Neural cell (in vitro differentiated cells): ENCODE results near the gene CPSF6. TPM values are rescaled to one million over a fixed set of nuclear protein-coding genes. Genes with fewer than 3 reads are reported as not detected.

Source experiments
- H2AFZ ChIP-seq: fragments of 200-600, 300-800 bp; sonication (generic), shearing (Covaris generic); 2 replicates; pipeline ENCODE4 v1.6.0; 2014; ENCODE audit warnings: low read depth, mild to moderate bottlenecking, antibody characterized with exemption, low read length, moderate library complexity
- H3F3A ChIP-seq: fragments of 200-600 bp; shearing (Covaris generic); 2 replicates; pipeline ENCODE4 v1.6.1; 2016; ENCODE audit warnings: mild to moderate bottlenecking, moderate library complexity, mixed read lengths, antibody characterized with exemption, low read length; ENCODE audit not compliant: insufficient read depth, poor library complexity, severe bottlenecking
- H3K27ac ChIP-seq: fragments of 200-600, 300-800 bp; sonication (generic), shearing (Covaris generic); 2 replicates; pipeline ENCODE4 v1.5.1; 2014; ENCODE audit warnings: mild to moderate bottlenecking, low read length, moderate library complexity
- H3K27me3 ChIP-seq: fragments of 300-800, 200-600 bp; sonication (generic), shearing (Covaris generic); 2 replicates; pipeline ENCODE4 v1.6.0; 2014; ENCODE audit warnings: mild to moderate bottlenecking, low read depth, low read length, moderate library complexity; ENCODE audit not compliant: insufficient read depth
- H3K36me3 ChIP-seq: fragments of 300-800, 200-600 bp; sonication (generic), shearing (Covaris generic); 2 replicates; pipeline ENCODE4 v1.5.1; 2014; ENCODE audit warnings: mild to moderate bottlenecking, antibody characterized with exemption, low read length, moderate library complexity; ENCODE audit not compliant: insufficient read depth
- H3K4me2 ChIP-seq: fragments of 300-800, 200-600 bp; sonication (generic), shearing (Covaris generic); 2 replicates; pipeline ENCODE4 v1.6.0; 2014; ENCODE audit warnings: mild to moderate bottlenecking, low read length
- H3K4me3 ChIP-seq: fragments of 300-800, 200-600 bp; sonication (generic), shearing (Covaris generic); 2 replicates; pipeline ENCODE4 v1.5.1; 2014; ENCODE audit warnings: mild to moderate bottlenecking, low read length, moderate library complexity
- H3K79me2 ChIP-seq: fragments of 200-600 bp; shearing (Covaris generic); replicated peaks from 2 replicates; pipeline ENCODE4 v1.6.0; 2014; ENCODE audit warnings: mild to moderate bottlenecking, low read length, moderate library complexity; ENCODE audit not compliant: insufficient read depth
- H3K9ac ChIP-seq: fragments of 300-800, 200-600 bp; sonication (generic), shearing (Covaris generic); 2 replicates; pipeline ENCODE4 v1.6.1; 2016; ENCODE audit warnings: mild to moderate bottlenecking, low read length, mixed read lengths
- H3K9me2 ChIP-seq: fragments of 200-600 bp; shearing (Covaris generic); 2 replicates; pipeline ENCODE4 v1.6.1; 2016; ENCODE audit warnings: mild to moderate bottlenecking, low read length, mixed read lengths; ENCODE audit not compliant: insufficient read depth
- H3K9me3 ChIP-seq: fragments of 200-600, 300-800 bp; sonication (generic), shearing (Covaris generic); 2 replicates; pipeline ENCODE4 v1.6.1; 2016; ENCODE audit warnings: mild to moderate bottlenecking, mixed run types, low read length, moderate library complexity, mixed read lengths
- H4K20me1 ChIP-seq: fragments of 200-600 bp; shearing (Covaris generic); 2 replicates; pipeline ENCODE4 v1.6.1; 2016; ENCODE audit warnings: mild to moderate bottlenecking, mixed run types; ENCODE audit not compliant: insufficient read depth
- CTCF ChIP-seq: fragments of 450-650 bp; IDR thresholded peaks from 2 replicates; pipeline ENCODE4 v1.5.1; 2014; ENCODE audit warnings: antibody characterized with exemption, mild to moderate bottlenecking, moderate library complexity; ENCODE audit not compliant: poor library complexity, severe bottlenecking
- EP300 ChIP-seq: fragments of 450-650 bp; conservative IDR thresholded peaks from 2 replicates; pipeline ENCODE4 v1.6.1; 2014; ENCODE audit warnings: antibody characterized with exemption, mild to moderate bottlenecking, moderate library complexity; ENCODE audit not compliant: poor library complexity, severe bottlenecking
- EZH2 ChIP-seq: fragments of 200-600, 300-800 bp; shearing (Covaris generic), sonication (generic); IDR thresholded peaks from 2 replicates; pipeline ENCODE4 v1.6.1; 2014; ENCODE audit warnings: antibody characterized with exemption, low read length, borderline replicate concordance, mild to moderate bottlenecking; ENCODE audit not compliant: insufficient read depth, poor library complexity, severe bottlenecking
- MXI1 ChIP-seq: fragments of 450-650 bp; conservative IDR thresholded peaks from 2 replicates; pipeline ENCODE4 v1.6.1; 2014; ENCODE audit warnings: antibody characterized with exemption, mild to moderate bottlenecking; ENCODE audit not compliant: poor library complexity, severe bottlenecking
- POLR2AphosphoS5 ChIP-seq: IDR thresholded peaks from 2 replicates; pipeline ENCODE4 v1.6.1; 2012
- RAD21 ChIP-seq: fragments of 450-650 bp; conservative IDR thresholded peaks from 2 replicates; pipeline ENCODE4 v1.6.1; 2014; ENCODE audit warnings: antibody characterized with exemption, mild to moderate bottlenecking, moderate library complexity
- REST ChIP-seq: IDR thresholded peaks from 2 replicates; pipeline ENCODE4 v1.6.1; 2012; ENCODE audit warnings: borderline replicate concordance
- SMC3 ChIP-seq: fragments of 450-650 bp; conservative IDR thresholded peaks from 2 replicates; pipeline ENCODE4 v1.6.1; 2014; ENCODE audit warnings: antibody characterized with exemption, mild to moderate bottlenecking, moderate library complexity; ENCODE audit not compliant: poor library complexity
- TAF1 ChIP-seq: IDR thresholded peaks from 2 replicates; pipeline ENCODE4 v1.6.1; 2012; ENCODE audit warnings: low read depth
- polyA plus RNA-seq: library from polyadenylated mRNA; depleted of rRNA; stranded (reverse); fragments of >200 nt; gene quantifications from 2 replicates; pipeline ENCODE4 v1.2.3, GENCODE V29; 2014

The CPSF6 gene
- polyA plus RNA-seq, 1 donor from 2014 or later, result 180 TPM

GRCh38 chr12:69269736-69270135 is 30.4 kb downstream of the CPSF6 start:
- TF ChIP-seq RAD21, result no peak
- no peak for TF ChIP-seq TAF1
- no peak for TF ChIP-seq EP300
- no peak for TF ChIP-seq REST
- TF ChIP-seq POLR2AphosphoS5, result no peak
- no peak for TF ChIP-seq SMC3
- TF ChIP-seq MXI1, result no peak
- no peak for TF ChIP-seq EZH2
- no peak for TF ChIP-seq CTCF
- no peaks in the 10 kb centered on the region for H3K79me2 ChIP-seq
- H3F3A ChIP-seq, result no peaks in the 10 kb centered on the region
- H4K20me1 ChIP-seq, result no peaks in the 10 kb centered on the region
- no peaks in the 10 kb centered on the region for H3K9me3 ChIP-seq
- no peaks in the 10 kb centered on the region for H3K27me3 ChIP-seq
- no peaks in the 10 kb centered on the region for H3K9me2 ChIP-seq
- H2AFZ ChIP-seq, result no peak overlapping the region
- no peak overlapping the region for H3K27ac ChIP-seq
- no peak overlapping the region for H3K9ac ChIP-seq
- no peak overlapping the region for H3K4me2 ChIP-seq
- H3K4me3 ChIP-seq, result no peak overlapping the region
- peaks cover 9% of the 10 kb centered on the region for H3K36me3 ChIP-seq

GRCh38 chr12:69272511-69272910 is 33.1 kb downstream of the CPSF6 start:
- Histone ChIP-seq H3K9me3 (no peaks in the 10 kb centered on the region), H2AFZ (no peak overlapping the region), H4K20me1 (no peaks in the 10 kb centered on the region), H3K27ac (no peak overlapping the region), H3K9ac (no peak overlapping the region), H3F3A (no peaks in the 10 kb centered on the region), H3K9me2 (no peaks in the 10 kb centered on the region), H3K4me3 (no peak overlapping the region), H3K79me2 (no peaks in the 10 kb centered on the region), H3K36me3 (peaks cover 4% of the 10 kb centered on the region), H3K27me3 (no peaks in the 10 kb centered on the region), H3K4me2 (no peak overlapping the region)
- TF ChIP-seq REST, result no peak
- TF ChIP-seq POLR2AphosphoS5, result no peak
- no peak for TF ChIP-seq MXI1
- no peak for TF ChIP-seq EZH2
- TF ChIP-seq SMC3, result no peak
- TF ChIP-seq EP300, result no peak
- TF ChIP-seq RAD21, result no peak
- TF ChIP-seq CTCF, result no peak
- TF ChIP-seq TAF1, result no peak
